Measurements from ENCODE around the gene LPIN1. TPM values are rescaled to one million over a fixed set of nuclear protein-coding genes. Genes with fewer than 3 reads are reported as not detected.

The LPIN1 gene
- total RNA-seq, 1 experiment from 2014 or later, result 38.5 TPM

- DNase-seq (ENCODE audit: low spot score), result no peak
- H3K9me3 ChIP-seq (ENCODE audit: low read depth, low read length, poor library complexity, severe bottlenecking), result no peaks in the 10 kb centered on the region
- no peak for TF ChIP-seq CTCF (conservative IDR thresholded peaks at IDR 0.05; ENCODE audit: low read depth, low read length)
- no peak for TF ChIP-seq EZH2 (IDR thresholded peaks at IDR 0.05; ENCODE audit: borderline replicate concordance, low read depth, low read length, poor library complexity, severe bottlenecking)
- ChIA-PET POLR2A (ENCODE audit: low non-redundant PET) (no interaction called here), CTCF (no interaction called here)
- H3K27ac ChIP-seq (ENCODE audit: low read depth, low read length, poor library complexity, severe bottlenecking), result no peak overlapping the region
- H3K4me3 ChIP-seq (ENCODE audit: low read depth, low read length, poor library complexity, severe bottlenecking), result no peak overlapping the region
- intact Hi-C loops (cut with micrococcal nuclease; ENCODE audit: unreplicated experiment), result no loop called here
- no TSS peak for BruUV-seq (replicated peaks)
- H3K27me3 ChIP-seq (replicated peaks; ENCODE audit: insufficient read depth, low read depth, low read length, poor library complexity), result no peaks in the 10 kb centered on the region
- no peaks in the 10 kb centered on the region for H3K4me1 ChIP-seq (ENCODE audit: insufficient read depth, low read length, poor library complexity, severe bottlenecking)
- H3K36me3 ChIP-seq (ENCODE audit: insufficient read depth, low read length, poor library complexity, severe bottlenecking), result peaks cover 58% of the 10 kb centered on the region
These were observed 40.2 kb downstream of the LPIN1 start for GRCh38 chr2:11786592-11786991.

DNA sequence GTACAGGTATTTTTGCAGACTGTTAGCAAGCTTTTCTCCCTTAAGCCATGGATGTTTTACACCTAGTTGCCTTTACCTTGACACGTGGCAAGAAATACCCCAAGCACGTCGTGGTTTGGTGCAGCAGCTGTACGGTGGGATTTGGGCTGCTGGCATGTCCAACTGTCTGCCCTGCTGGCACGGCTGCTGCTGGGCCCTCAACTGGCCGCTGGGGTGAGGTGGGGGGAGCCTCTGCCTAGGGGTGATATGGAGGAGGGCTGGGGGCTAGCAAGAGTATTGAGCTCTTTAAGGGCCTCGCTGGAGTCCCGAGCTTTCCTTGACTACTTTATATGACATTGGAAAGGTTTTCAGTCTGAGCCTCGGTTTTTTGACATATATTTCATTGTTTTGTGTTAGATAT, 41.6 kb downstream of the LPIN1 start:
- intact Hi-C loops (cut with micrococcal nuclease; ENCODE audit: unreplicated experiment), result no loop called here
- ChIA-PET POLR2A (ENCODE audit: low non-redundant PET) (no interaction called here), CTCF (interaction anchor here (1.3 kb wide), 1 partner anchor 9 kb away, joined by 3 read pairs; no protein-coding TSS in a partner anchor)
- TF ChIP-seq CTCF (conservative IDR thresholded peaks at IDR 0.05; ENCODE audit: low read depth, low read length), result no peak
- no peak for TF ChIP-seq EZH2 (IDR thresholded peaks at IDR 0.05; ENCODE audit: borderline replicate concordance, low read depth, low read length, poor library complexity, severe bottlenecking)
- DNase-seq (ENCODE audit: low spot score), result no peak
- H3K27me3 ChIP-seq (replicated peaks; ENCODE audit: insufficient read depth, low read depth, low read length, poor library complexity), result no peaks in the 10 kb centered on the region
- H3K4me3 ChIP-seq (ENCODE audit: low read depth, low read length, poor library complexity, severe bottlenecking), result no peak overlapping the region
- H3K36me3 ChIP-seq (ENCODE audit: insufficient read depth, low read length, poor library complexity, severe bottlenecking), result peaks cover 63% of the 10 kb centered on the region
- H3K9me3 ChIP-seq (ENCODE audit: low read depth, low read length, poor library complexity, severe bottlenecking), result no peaks in the 10 kb centered on the region
- H3K27ac ChIP-seq (ENCODE audit: low read depth, low read length, poor library complexity, severe bottlenecking), result no peak overlapping the region
- BruUV-seq (replicated peaks), result no TSS peak
- H3K4me1 ChIP-seq (ENCODE audit: insufficient read depth, low read length, poor library complexity, severe bottlenecking), result no peaks in the 10 kb centered on the region

- ChIA-PET CTCF (interaction anchor here (1.3 kb wide), 1 partner anchor 9 kb away, joined by 3 read pairs; no protein-coding TSS in a partner anchor), POLR2A (ENCODE audit: low non-redundant PET) (no interaction called here)
- Histone ChIP-seq H3K4me3 (ENCODE audit: low read depth, low read length, poor library complexity, severe bottlenecking) (no peak overlapping the region), H3K36me3 (ENCODE audit: insufficient read depth, low read length, poor library complexity, severe bottlenecking) (peaks cover 68% of the 10 kb centered on the region), H3K9me3 (ENCODE audit: low read depth, low read length, poor library complexity, severe bottlenecking) (no peaks in the 10 kb centered on the region), H3K4me1 (ENCODE audit: insufficient read depth, low read length, poor library complexity, severe bottlenecking) (no peaks in the 10 kb centered on the region), H3K27ac (ENCODE audit: low read depth, low read length, poor library complexity, severe bottlenecking) (no peak overlapping the region), H3K27me3 (replicated peaks; ENCODE audit: insufficient read depth, low read depth, low read length, poor library complexity) (no peaks in the 10 kb centered on the region)
- no peak for DNase-seq (ENCODE audit: low spot score)
- no TSS peak for BruUV-seq (replicated peaks)
- intact Hi-C loops (cut with micrococcal nuclease; ENCODE audit: unreplicated experiment), result no loop called here
- TF ChIP-seq EZH2 (IDR thresholded peaks at IDR 0.05; ENCODE audit: borderline replicate concordance, low read depth, low read length, poor library complexity, severe bottlenecking), result no peak
- no peak for TF ChIP-seq CTCF (conservative IDR thresholded peaks at IDR 0.05; ENCODE audit: low read depth, low read length)
These were observed 42.2 kb downstream of the LPIN1 start for GRCh38 chr2:11788461-11789124.
